COLO829 (cell line): ENCODE measurements around the gene HBG2.
"Not testable (repeated sequence)": the region's sequence is repeated elsewhere in the genome, so short reads cannot be mapped to it uniquely, and the experiment has no call there.

Experiments
- DNase-seq: peaks from one replicate; pipeline ENCODE4 v3.0.0; 2012; ENCODE audit warnings: low spot score

Gene HBG2

GRCh38 chr11:5254646-5255413 is at the start of gene HBG2:
HBG2 (minus strand) TSS chr11:5254781; CDS start chr11:5254728, 53 bp downstream.
- not testable (repeated sequence) for DNase-seq

GRCh38 chr11:5304046-5304445 is 49.5 kb upstream of the HBG2 start:
- DNase-seq: no peak

GRCh38 chr11:5303626-5304025 is 49.0 kb upstream of the HBG2 start:
- DNase-seq: no peak

GRCh38 chr11:5301846-5302245 is 47.3 kb upstream of the HBG2 start, which contains the start of gene OR51B4:
OR51B4 (minus strand) TSS chr11:5301946; CDS start chr11:5301946, 0 bp downstream.
- no peak for DNase-seq

- no peak for DNase-seq
Observed at GRCh38 chr11:5300251-5300650, 45.7 kb upstream of the HBG2 start.

GRCh38 chr11:5298451-5298850 is 43.9 kb upstream of the HBG2 start:
- DNase-seq: no peak

- no peak for DNase-seq
Observed at GRCh38 chr11:5297721-5298323, 43.2 kb upstream of the HBG2 start.

GRCh38 chr11:5294342-5294995 is 39.9 kb upstream of the HBG2 start:
- not testable (repeated sequence) for DNase-seq

GRCh38 chr11:5293028-5293427 is 38.4 kb upstream of the HBG2 start:
- DNase-seq: no peak

GRCh38 chr11:5291207-5291838 is 36.7 kb upstream of the HBG2 start:
- no peak for DNase-seq

- no peak for DNase-seq
Observed at GRCh38 chr11:5290106-5290505, 35.5 kb upstream of the HBG2 start.

- no peak for DNase-seq
Observed at GRCh38 chr11:5289696-5290095, 35.1 kb upstream of the HBG2 start.

GRCh38 chr11:5288906-5289550 is 34.4 kb upstream of the HBG2 start:
- DNase-seq: no peak

GRCh38 chr11:5288108-5288905 is 33.7 kb upstream of the HBG2 start:
- no peak for DNase-seq

- no peak for DNase-seq
Observed at GRCh38 chr11:5286901-5287300, 32.3 kb upstream of the HBG2 start.

GRCh38 chr11:5286351-5286750 is 31.8 kb upstream of the HBG2 start:
- DNase-seq: no peak

- no peak for DNase-seq
Observed at GRCh38 chr11:5285703-5286340, 31.2 kb upstream of the HBG2 start.

- no peak for DNase-seq
Observed at GRCh38 chr11:5284637-5285036, 30.1 kb upstream of the HBG2 start.

GRCh38 chr11:5283882-5284281 is 29.3 kb upstream of the HBG2 start:
- DNase-seq: no peak

GRCh38 chr11:5283086-5283485 is 28.5 kb upstream of the HBG2 start:
- DNase-seq: no peak

GRCh38 chr11:5282628-5283027 is 28.0 kb upstream of the HBG2 start:
- no peak for DNase-seq
